GM12874 (cell line): ENCODE data around the gene EEFSEC.

Experiments
- CTCF ChIP-seq: IDR thresholded peaks from 2 replicates; pipeline ENCODE4 v1.5.1; 2011; ENCODE audit warnings: low read depth, mild to moderate bottlenecking, control low read depth, low read length, moderate library complexity; ENCODE audit not compliant: insufficient read depth

EEFSEC gene

GRCh38 chr3:128345196-128345595 lies 191.9 kb downstream of the EEFSEC start:
- no peak for TF ChIP-seq CTCF

DNA sequence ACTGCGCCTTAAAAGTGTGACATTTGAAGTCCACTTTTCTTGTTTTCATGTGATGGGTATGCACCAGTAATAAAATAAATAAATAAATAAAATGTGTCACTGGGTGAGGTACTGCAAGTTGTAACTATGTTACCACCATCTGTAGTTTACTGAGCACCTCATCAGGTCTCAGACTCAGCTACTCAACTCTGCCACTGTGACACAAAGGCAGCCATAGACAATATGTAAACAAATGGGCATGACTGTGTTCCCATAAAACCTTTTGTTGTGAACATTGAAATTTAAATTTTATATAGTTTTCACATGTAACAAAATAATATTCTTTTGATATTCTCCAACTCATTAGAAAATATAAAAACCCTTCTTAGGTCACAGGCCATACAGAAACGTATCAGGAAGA lies 193.3 kb downstream of the EEFSEC start:
- no peak for TF ChIP-seq CTCF

DNA sequence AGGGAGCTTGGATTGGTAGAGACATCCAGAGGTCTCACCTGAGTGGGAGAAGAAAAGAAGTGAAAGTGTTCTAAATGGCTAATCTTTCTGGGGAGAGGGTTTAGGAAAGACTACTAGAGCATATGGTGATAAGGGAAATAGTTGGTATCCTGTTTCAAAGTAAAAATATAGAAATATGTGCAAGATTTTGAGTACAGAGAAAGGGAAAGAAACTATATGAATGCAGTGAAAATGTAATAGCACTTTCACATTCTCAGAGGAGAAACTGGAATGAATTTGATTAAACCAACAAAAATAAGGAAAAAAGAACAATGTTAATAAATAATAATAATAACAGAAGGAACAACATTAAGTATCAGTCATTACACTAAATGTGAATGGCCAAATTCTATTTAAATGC lies 194.0 kb downstream of the EEFSEC start:
- TF ChIP-seq CTCF, result no peak

- no peak for TF ChIP-seq CTCF
Observed at GRCh38 chr3:128348075-128348474, 194.8 kb downstream of the EEFSEC start.

- no peak for TF ChIP-seq CTCF
Observed at GRCh38 chr3:128348805-128349531, 195.7 kb downstream of the EEFSEC start.

DNA sequence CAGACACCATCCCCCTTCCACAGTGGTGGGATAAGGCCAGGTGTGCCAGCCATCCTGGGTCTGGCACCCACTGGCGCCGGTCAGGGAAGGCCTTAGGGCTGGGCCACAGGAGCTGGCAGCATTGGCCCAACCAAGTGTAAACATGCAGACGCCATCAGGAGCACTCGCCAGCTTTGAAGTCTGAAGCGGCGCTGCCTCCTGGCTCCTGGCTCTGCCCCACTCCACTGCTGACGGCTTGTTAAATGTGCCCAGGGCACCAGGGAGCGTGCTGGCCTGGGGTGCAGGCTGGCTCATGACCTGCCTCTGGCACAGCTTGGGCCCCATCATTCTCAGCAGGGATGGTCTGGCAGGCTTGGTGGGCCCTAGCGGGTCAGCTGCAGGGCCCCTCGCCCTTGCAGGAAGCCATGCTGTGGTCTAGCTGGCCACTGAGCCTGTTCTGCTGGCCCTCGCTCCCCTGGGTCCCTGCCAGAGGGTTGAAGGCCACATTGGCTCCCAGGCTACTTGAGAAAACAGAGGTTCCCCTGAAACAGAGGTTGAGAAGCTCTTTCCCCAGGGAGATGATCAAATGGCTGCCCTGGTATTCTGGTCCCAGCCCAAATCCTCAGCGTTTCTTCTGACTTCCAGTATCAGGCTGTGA lies 196.8 kb downstream of the EEFSEC start:
- no peak for TF ChIP-seq CTCF

GRCh38 chr3:128351546-128351945 lies 198.3 kb downstream of the EEFSEC start:
- TF ChIP-seq CTCF, result no peak
